ENCODE data around the gene SPNS3.

DNA sequence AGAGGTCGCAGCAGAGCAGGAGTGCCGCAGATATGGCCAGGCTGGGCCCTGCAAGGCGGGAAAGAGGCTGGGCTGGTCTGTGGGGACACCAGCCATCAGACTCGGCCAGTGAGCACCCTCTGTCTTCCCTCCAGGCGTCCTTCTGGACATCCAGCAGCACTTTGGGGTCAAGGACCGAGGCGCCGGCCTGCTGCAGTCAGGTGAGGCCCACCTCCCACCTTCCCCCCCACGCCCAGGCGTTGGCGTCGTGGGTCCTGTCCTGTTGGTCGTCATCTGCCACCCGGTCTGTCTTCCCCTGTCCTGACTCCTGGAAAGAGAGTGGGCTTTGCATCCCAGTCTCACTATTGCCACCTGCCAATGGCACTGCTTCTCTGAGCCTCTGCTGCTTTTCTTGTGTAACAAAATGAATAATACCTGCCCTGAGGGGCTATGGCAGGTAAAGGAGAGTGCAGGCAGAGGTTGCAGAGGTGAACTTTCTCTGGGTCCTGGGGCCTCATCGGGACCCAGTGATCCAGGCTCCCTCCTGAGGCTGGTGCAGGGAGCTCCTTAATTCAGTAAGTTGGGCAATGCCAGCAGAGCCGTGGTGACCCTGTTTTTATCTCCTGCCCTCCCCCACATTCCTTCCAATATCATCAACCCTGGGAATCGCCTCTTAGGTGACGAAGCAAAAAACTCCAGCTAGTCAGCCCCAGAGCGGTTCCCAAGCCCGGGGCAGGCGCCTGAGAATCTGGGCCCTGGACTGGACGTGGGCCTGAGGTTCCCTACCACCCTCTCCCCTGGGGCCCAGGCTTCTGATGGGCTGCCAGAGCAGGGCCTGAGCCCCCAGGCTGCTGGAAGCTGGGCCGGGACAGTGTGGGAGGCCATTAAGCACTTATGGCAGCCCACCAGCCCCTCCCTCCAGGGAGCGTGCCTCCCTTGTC, 79.6 kb downstream of the SPNS3 start:
- TF ChIP-seq, protein P1, sequence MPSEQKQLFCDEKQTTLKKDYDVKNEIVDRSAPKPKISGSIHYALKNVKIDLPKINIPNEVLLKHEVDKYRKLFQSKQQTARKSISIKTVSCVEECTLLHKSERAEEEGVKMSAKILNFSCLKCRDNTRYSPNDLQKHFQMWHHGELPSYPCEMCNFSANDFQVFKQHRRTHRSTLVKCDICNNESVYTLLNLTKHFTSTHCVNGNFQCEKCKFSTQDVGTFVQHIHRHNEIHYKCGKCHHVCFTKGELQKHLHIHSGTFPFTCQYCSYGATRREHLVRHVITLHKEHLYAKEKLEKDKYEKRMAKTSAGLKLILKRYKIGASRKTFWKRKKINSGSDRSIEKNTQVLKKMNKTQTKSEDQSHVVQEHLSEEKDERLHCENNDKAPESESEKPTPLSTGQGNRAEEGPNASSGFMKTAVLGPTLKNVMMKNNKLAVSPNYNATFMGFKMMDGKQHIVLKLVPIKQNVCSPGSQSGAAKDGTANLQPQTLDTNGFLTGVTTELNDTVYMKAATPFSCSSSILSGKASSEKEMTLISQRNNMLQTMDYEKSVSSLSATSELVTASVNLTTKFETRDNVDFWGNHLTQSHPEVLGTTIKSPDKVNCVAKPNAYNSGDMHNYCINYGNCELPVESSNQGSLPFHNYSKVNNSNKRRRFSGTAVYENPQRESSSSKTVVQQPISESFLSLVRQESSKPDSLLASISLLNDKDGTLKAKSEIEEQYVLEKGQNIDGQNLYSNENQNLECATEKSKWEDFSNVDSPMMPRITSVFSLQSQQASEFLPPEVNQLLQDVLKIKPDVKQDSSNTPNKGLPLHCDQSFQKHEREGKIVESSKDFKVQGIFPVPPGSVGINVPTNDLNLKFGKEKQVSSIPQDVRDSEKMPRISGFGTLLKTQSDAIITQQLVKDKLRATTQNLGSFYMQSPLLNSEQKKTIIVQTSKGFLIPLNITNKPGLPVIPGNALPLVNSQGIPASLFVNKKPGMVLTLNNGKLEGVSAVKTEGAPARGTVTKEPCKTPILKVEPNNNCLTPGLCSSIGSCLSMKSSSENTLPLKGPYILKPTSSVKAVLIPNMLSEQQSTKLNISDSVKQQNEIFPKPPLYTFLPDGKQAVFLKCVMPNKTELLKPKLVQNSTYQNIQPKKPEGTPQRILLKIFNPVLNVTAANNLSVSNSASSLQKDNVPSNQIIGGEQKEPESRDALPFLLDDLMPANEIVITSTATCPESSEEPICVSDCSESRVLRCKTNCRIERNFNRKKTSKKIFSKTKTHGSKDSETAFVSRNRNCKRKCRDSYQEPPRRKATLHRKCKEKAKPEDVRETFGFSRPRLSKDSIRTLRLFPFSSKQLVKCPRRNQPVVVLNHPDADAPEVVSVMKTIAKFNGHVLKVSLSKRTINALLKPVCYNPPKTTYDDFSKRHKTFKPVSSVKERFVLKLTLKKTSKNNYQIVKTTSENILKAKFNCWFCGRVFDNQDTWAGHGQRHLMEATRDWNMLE (tag by site-specific recombination; conservative IDR thresholded peaks at IDR 0.05; ENCODE audit: low read depth): no peak
- TF ChIP-seq, protein P2, sequence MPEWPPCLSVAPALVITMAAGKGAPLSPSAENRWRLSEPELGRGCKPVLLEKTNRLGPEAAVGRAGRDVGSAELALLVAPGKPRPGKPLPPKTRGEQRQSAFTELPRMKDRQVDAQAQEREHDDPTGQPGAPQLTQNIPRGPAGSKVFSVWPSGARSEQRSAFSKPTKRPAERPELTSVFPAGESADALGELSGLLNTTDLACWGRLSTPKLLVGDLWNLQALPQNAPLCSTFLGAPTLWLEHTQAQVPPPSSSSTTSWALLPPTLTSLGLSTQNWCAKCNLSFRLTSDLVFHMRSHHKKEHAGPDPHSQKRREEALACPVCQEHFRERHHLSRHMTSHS (tag by site-specific recombination; IDR thresholded peaks at IDR 0.05): no peak
- TF ChIP-seq ZNF433 (tag by site-specific recombination; IDR thresholded peaks at IDR 0.05; ENCODE audit: low read depth) (no peak), YY1 (tag by site-specific recombination; IDR thresholded peaks at IDR 0.05) (no peak), KLF10 (tag by site-specific recombination; IDR thresholded peaks at IDR 0.05) (no peak)

Data from HEK293 (cell line).